Endodermal cell (in vitro differentiated cells): ENCODE results near the gene PPP4R1. TPM values are rescaled to one million over a fixed set of nuclear protein-coding genes. Genes with fewer than 3 reads are reported as not detected.

Source experiments
- DNase-seq: peaks from one replicate; pipeline ENCODE4 v3.0.0-alpha.2; 2017
- H3K27ac ChIP-seq: 2 replicates; pipeline ENCODE4 v1.5.1; 2013; ENCODE audit warnings: mild to moderate bottlenecking, low read depth, low read length, moderate library complexity
- H3K27me3 ChIP-seq: 2 replicates; pipeline ENCODE4 v1.6.1; 2013; ENCODE audit warnings: mild to moderate bottlenecking, low read length, moderate library complexity; ENCODE audit not compliant: insufficient read depth, control insufficient read depth, poor library complexity, severe bottlenecking
- H3K36me3 ChIP-seq: 2 replicates; pipeline ENCODE4 v1.7.0; 2013; ENCODE audit warnings: mild to moderate bottlenecking, low read length, moderate library complexity; ENCODE audit not compliant: control insufficient read depth, insufficient read depth
- H3K4me1 ChIP-seq: one replicate; pipeline ENCODE4 v1.7.0; 2013; ENCODE audit warnings: low read length; ENCODE audit not compliant: control insufficient read depth, insufficient read depth
- H3K4me3 ChIP-seq: 2 replicates; pipeline ENCODE4 v1.5.1; 2013; ENCODE audit warnings: mild to moderate bottlenecking, low read length, moderate library complexity
- H3K9ac ChIP-seq: 2 replicates; pipeline ENCODE4 v1.6.1; 2013; ENCODE audit warnings: mild to moderate bottlenecking, low read length, moderate library complexity; ENCODE audit not compliant: poor library complexity, severe bottlenecking; ENCODE audit errors: extremely low read depth
- H3K9me3 ChIP-seq: 2 replicates; pipeline ENCODE4 v1.6.1; 2013; ENCODE audit warnings: mild to moderate bottlenecking, low read length, moderate library complexity; ENCODE audit not compliant: control insufficient read depth
- H3K27ac Mint-ChIP-seq: 2 replicates; pipeline ENCODE4 v1.8.0; 2020; ENCODE audit warnings: mixed read lengths
- H3K27me3 Mint-ChIP-seq: 2 replicates; pipeline ENCODE4 v1.8.0; 2021; ENCODE audit warnings: mild to moderate bottlenecking, mixed read lengths; ENCODE audit not compliant: insufficient read depth
- H3K36me3 Mint-ChIP-seq: 2 replicates; pipeline ENCODE4 v1.8.0; 2020; ENCODE audit warnings: low read depth, mixed read lengths
- H3K4me1 Mint-ChIP-seq: 2 replicates; pipeline ENCODE4 v1.8.0; 2020; ENCODE audit warnings: mixed read lengths
- H3K4me3 Mint-ChIP-seq: 2 replicates; pipeline ENCODE4 v1.8.0; 2020; ENCODE audit warnings: mild to moderate bottlenecking, moderate library complexity, mixed read lengths
- H3K9me3 Mint-ChIP-seq: 2 replicates; pipeline ENCODE4 v1.8.0; 2020; ENCODE audit warnings: mild to moderate bottlenecking, mixed read lengths
- CTCF ChIP-seq: fragments of 200-600 bp; sonication (generic); conservative IDR thresholded peaks from 2 replicates; pipeline ENCODE4 v1.5.0; 2021; ENCODE audit warnings: antibody characterized with exemption, mild to moderate bottlenecking
- WGBS, 2 experiments: methylation state at CpG; one replicate each; pipeline versions ENCODE4 v1.1.5 to v1.1.7; 2013; ENCODE audit warnings: missing lambda C conversion rate in 2 of 2, mixed read lengths in 1 of 2; ENCODE audit not compliant: insufficient coverage in 1 of 2, insufficient read length in 1 of 2; 5-methylcytosine and 5-hydroxymethylcytosine counted together
- total RNA-seq, 2 donors: library from RNA; stranded (reverse); fragmentation: NEBNext Ultra II Directional in 1 of 2; extraction: Animal tissue kit (Norgen Biotek cat#: 25700) in 1 of 2; gene quantifications; 2 replicates in 1 of 2; 3 replicates in 1 of 2; pipeline ENCODE4 v1.2.1, GENCODE V29; 2021

Gene PPP4R1
- total RNA-seq, 2 donors from 2014 or later = 85.8 to 116 TPM

- peaks cover 25% of the 10 kb centered on the region for H3K9me3 Mint-ChIP-seq
- no peak overlapping the region for H3K27ac Mint-ChIP-seq
- Histone ChIP-seq H3K4me1 (peaks cover 3% of the 10 kb centered on the region), H3K9ac (no peak overlapping the region), H3K9me3 (peaks cover 39% of the 10 kb centered on the region), H3K4me3 (no peak overlapping the region), H3K36me3 (peaks cover 47% of the 10 kb centered on the region), H3K27ac (no peak overlapping the region), H3K27me3 (no peaks in the 10 kb centered on the region)
- no peak for TF ChIP-seq CTCF
- peaks cover 25% of the 10 kb centered on the region for H3K4me1 Mint-ChIP-seq
- peaks cover 56% of the 10 kb centered on the region for H3K36me3 Mint-ChIP-seq
- DNase-seq = no peak
- H3K27me3 Mint-ChIP-seq = no peaks in the 10 kb centered on the region
- 89% methylated on average over 3 of the region's 3 CpGs; no CpG with 5 or more reads in 1 of the 2 experiments for WGBS, 2 experiments
- no peak overlapping the region for H3K4me3 Mint-ChIP-seq
Observed at GRCh38 chr18:9596226-9596625, 18.1 kb downstream of the PPP4R1 start.

GRCh38 chr18:9594823-9595596 lies 19.3 kb downstream of the PPP4R1 start:
- Mint-ChIP-seq H3K4me1 (peaks cover 25% of the 10 kb centered on the region), H3K27me3 (no peaks in the 10 kb centered on the region), H3K4me3 (no peak overlapping the region), H3K9me3 (peaks cover 13% of the 10 kb centered on the region), H3K27ac (no peak overlapping the region), H3K36me3 (peaks cover 54% of the 10 kb centered on the region)
- Histone ChIP-seq H3K4me3 (no peak overlapping the region), H3K27me3 (no peaks in the 10 kb centered on the region), H3K9me3 (peaks cover 26% of the 10 kb centered on the region), H3K36me3 (peaks cover 48% of the 10 kb centered on the region), H3K27ac (no peak overlapping the region), H3K9ac (no peak overlapping the region), H3K4me1 (peaks cover 3% of the 10 kb centered on the region)
- TF ChIP-seq CTCF = no peak
- no peak for DNase-seq
- WGBS, 2 experiments = 100% methylated on average over 1 of the region's 1 CpG

- H3K27me3 Mint-ChIP-seq = no peaks in the 10 kb centered on the region
- no peak for DNase-seq
- Histone ChIP-seq H3K9ac (no peak overlapping the region), H3K4me1 (peaks cover 3% of the 10 kb centered on the region), H3K4me3 (no peak overlapping the region), H3K27ac (no peak overlapping the region), H3K9me3 (peaks cover 10% of the 10 kb centered on the region), H3K36me3 (peaks cover 82% of the 10 kb centered on the region), H3K27me3 (no peaks in the 10 kb centered on the region)
- no peak overlapping the region for H3K4me3 Mint-ChIP-seq
- H3K9me3 Mint-ChIP-seq = no peaks in the 10 kb centered on the region
- H3K36me3 Mint-ChIP-seq = peaks cover 71% of the 10 kb centered on the region
- no peak for TF ChIP-seq CTCF
- 95 to 97% methylated on average over 4 of the region's 4 CpGs for WGBS, 2 experiments
- H3K27ac Mint-ChIP-seq = no peak overlapping the region
- peaks cover 9% of the 10 kb centered on the region for H3K4me1 Mint-ChIP-seq
Observed at GRCh38 chr18:9587924-9588323, 26.4 kb downstream of the PPP4R1 start.
